GM12891 (cell line): ENCODE data around the gene ARMC9.

Experiments
- POLR2AphosphoS5 ChIP-seq: IDR thresholded peaks from 2 replicates; pipeline ENCODE4 v1.6.1; 2011; ENCODE audit warnings: low read depth, low read length, control low read depth
- TAF1 ChIP-seq: IDR thresholded peaks from 2 replicates; pipeline ENCODE4 v1.6.1; 2011; ENCODE audit warnings: low read depth, low read length, control low read depth

- TF ChIP-seq TAF1 = no peak
- no peak for TF ChIP-seq POLR2AphosphoS5
These were observed 166.8 kb downstream of the ARMC9 start for GRCh38 chr2:231364961-231365810.
